Keratinocyte (primary cell): ENCODE results near the gene RAB6A.

Experiments used
- CTCF ChIP-seq, 3 experiments: IDR thresholded peaks in 1 of 3; conservative IDR thresholded peaks in 1 of 3; optimal IDR thresholded peaks in 1 of 3; 2 replicates in 2 of 3; 3 replicates in 1 of 3; pipeline versions ENCODE3 to v1.5.1; 2011; ENCODE audit warnings: low read length in 3 of 3, mild to moderate bottlenecking in 3 of 3, moderate library complexity in 2 of 3, control low read depth in 1 of 3, inconsistent platforms in 1 of 3; ENCODE audit not compliant: insufficient read depth in 2 of 3; ENCODE audit errors: extremely low read depth in 1 of 3
- EZH2 ChIP-seq: IDR thresholded peaks from one replicate; pipeline ENCODE4 v1.6.1; 2012; ENCODE audit warnings: inconsistent platforms, mild to moderate bottlenecking, low read length, moderate library complexity

GRCh38 chr11:73645972-73646631 is 114.8 kb downstream of the RAB6A start, which contains the start of gene PLEKHB1:
- TF ChIP-seq CTCF (optimal IDR thresholded peaks at IDR 0.05 in 1 of 3, IDR thresholded peaks at IDR 0.05 in 1 of 3, conservative IDR thresholded peaks at IDR 0.05 in 1 of 3; ENCODE audit: extremely low read depth in 1 of 3, insufficient read depth in 2 of 3, low read length in 3 of 3) (no peak), EZH2 (no peak)
